HG02642 (cell line): ENCODE data around the gene SLC2A9.
A peak's percentile ranks its signal among the peaks of the same experiment; 100 is the strongest.
"Not testable (repeated sequence)": the region's sequence is repeated elsewhere in the genome, so short reads cannot be mapped to it uniquely, and the experiment has no call there.

ENCODE experiments used
- ATAC-seq: cut with Tn5 transposase; IDR thresholded peaks from one replicate; pipeline ENCODE4 v1.9.1; 2021; ENCODE audit warnings: mild to moderate bottlenecking; ENCODE audit not compliant: unreplicated experiment, poor library complexity

The SLC2A9 gene

DNA sequence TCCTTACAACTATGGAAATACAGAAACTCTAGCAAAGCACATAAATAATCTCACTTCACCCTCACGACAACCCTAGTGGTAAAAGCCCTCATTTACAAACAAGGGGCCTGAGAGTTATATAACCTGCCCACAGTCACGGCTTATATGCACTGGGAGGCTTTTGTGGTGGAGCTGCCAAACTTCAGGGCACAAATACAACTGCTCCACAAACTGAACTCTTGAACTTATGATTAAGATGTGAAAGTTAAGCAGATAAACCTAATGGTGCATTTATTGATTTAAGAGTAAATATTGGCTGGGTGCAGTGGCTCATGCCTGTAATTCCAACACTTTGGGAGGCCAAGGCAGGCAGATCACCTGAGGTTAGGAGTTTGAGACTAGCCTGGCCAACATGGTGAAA, 19.0 kb downstream of the SLC2A9 start:
- no peak for ATAC-seq

DNA sequence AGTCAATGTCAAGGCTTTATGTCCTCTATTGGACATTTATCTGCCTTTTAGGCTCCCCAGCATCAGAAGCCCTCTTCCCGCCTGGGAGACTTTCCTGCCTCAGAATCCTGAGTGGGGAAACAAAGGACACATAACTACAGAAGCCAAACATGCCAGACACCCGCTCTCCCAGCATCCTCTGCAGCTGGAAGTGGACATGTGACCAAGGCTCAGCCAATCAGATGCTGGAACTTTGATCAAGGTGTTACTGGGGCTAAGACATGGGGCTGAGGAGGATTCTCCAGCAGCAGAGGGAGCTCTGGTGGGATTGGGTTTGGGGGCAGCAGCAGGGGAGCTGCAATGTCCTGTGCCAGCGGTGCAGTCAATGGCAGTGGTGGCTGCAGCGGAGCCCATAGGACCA, 19.5 kb downstream of the SLC2A9 start:
- ATAC-seq = no peak

DNA sequence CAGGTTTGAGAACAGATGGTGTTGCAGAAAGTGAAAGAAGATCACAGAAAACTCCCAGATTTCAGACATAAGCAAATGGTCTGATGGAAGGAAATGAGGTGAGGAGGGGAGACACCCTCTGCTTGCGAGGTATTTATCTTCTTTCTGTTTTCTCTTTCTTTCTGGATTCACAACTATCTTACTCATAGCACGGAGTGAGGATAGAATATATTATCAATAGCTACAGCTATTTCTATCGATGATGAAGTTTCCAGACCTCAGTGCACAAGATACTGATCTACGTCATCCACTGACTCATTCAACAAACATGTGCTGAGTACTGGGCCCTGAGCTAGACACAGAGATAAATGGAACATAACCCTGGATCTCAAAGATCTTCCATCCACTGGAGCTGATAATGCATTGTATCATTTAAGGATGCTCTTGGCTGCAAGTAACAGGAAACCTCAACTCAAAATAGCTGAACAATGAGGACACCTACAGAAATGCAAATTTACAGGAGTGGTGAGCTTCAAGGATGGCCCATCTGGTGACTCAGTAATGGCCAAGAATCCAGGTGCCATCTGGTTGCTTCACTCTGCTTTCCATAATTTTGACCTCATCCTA, 21.2 kb downstream of the SLC2A9 start:
- ATAC-seq = peak; percentile 63

DNA sequence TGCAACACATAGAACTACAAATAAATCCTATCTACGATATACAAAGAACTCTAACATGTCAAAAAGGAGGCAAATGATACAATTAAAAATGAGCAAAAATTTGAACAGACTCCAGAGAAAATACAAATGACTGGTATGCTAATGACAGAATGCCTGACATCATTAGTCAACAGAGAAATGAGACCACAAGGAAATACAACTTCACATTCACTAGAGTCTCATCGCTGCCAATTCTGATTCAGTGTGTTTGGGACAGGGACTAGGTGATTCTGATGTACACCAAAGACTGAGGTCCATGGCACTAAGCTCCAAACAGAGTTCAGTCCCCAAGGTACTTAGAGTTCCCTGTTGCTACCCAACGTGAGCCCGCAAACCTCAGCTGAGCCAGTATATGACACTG, 23.4 kb downstream of the SLC2A9 start:
- no peak for ATAC-seq

DNA sequence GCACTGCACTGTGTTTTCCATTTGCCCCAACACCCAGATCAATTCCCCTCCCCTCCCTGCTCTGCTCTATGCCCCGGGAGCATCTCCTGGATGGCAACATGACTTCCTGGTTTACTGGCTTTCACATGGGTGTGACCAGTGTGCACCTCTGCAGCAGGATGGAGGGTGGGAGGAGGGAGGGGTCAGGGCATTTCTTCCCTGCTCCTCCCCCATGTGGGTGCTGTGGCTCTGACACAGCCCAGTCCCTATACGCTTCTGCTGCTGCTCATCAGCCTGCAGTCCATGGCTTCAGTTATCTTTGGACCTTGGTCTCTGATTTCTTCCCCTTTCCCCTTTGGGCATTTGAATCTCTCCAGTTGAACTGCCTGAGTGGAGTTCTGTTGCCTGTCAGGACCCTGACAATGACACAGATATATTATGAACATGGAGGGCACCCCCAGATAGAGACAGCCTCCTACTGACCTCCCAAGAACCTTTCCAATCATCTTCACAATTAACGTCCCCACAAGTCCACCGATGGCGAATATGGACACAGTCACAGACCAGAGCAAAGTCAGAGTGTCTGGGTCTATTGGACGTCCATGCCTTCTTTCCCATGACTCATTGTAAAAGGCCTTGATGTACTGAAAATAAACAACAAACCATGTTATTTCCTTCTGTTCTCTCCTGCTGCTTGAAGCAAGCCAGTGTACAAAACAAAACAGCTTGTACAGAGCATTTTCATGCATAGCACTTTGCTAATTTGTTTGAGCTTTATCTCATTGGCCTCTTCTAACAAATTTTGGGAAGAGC, 24.8 kb downstream of the SLC2A9 start:
- no peak for ATAC-seq

DNA sequence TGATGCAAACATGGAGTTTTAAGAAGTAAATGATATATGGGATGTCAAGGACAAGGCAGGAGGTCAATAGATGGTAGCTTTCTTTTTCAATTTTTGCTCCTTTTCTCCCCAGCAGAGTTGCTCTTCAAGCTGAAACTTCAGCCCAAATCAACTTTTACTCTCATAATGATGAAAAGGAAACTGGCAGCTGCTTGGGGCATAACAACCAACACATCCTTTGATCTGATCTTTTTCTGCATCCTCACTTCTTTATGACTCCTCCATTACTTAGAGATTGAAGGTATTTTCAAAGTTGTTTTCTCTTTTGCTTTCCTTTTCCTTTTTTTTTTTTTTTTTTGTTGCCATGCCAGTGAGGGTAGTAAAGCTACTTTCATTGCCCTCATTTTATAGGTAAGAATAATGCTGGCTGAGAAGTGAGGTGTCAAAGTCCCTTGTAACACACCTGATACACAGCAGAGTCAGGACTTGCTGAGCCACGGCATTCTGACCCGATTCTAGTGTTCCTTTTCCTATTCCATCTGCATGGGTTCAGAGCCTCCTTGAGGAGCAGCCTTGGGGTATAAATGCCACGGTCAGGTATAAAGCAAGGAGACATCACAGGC, 26.9 kb downstream of the SLC2A9 start:
- ATAC-seq = peak; percentile 69

DNA sequence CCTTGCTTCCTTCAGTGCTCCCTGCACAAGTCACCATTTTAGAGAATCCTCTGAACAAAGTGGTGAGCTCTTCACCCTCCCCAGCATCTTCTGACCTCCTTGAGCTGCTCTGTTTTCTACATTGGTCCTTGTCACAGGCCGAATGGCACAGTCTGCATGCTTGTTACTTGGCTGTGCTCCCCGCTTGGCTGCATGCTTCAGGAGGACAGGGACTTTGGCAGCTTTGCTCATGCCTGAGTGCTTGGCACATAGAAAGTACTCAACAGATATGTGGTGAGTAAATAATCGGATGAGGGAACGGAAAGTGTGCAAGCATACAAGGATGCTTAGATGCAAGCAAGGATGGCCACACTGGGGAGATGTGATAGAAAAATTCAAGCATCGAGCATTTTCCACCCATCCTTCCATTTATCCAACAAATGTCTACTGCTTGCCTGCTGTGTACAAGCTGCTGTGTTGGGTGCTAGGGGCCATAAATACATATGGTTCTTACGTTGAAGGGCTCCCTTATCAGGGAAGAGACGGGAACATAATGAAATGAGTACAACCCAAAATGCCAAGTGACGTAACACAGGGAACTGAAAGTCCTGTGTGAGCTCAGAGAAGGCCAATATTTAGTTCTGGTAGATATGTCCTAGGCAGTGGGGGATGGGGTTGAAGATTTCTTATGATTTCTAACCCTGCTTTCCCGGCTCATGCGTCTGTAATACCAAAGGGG, 31.2 kb downstream of the SLC2A9 start:
- no peak for ATAC-seq

DNA sequence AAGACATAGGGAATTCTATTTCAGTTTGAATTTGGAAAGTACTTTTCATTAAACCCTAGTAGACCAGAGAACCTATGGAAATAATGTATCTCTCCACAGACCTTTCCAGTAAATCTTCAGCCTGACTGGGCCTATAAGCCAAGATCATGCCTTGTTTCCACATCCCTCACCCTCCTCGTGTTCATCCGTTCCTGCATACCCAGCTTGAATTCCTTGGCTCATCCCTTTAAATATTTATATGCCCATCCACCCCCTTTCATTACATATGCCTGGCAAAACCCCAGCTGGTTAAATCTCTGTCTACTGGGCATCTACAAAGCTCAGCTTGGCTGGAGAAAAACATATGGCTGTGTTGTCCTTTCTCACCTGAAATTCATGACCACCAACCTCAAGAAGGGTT, 32.4 kb downstream of the SLC2A9 start:
- no peak for ATAC-seq

DNA sequence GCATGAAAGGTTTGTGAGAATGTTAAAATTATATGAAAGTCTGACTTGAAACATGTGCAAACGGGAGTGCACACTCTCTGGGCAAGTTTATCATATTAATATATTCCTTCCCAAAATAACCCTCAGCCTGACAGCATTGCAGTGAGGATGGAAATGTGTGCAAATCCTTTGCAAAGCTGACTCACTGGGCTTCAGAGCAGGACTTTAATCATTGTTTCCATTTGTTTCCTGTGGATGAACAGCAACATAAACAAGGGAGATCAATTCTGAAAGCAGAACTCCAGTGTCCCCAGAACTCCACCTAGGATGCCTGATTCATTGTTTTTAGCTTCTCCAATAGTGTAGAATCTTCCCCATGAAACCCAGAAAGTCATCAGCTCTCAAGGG, 32.9 kb downstream of the SLC2A9 start:
- ATAC-seq = no peak

DNA sequence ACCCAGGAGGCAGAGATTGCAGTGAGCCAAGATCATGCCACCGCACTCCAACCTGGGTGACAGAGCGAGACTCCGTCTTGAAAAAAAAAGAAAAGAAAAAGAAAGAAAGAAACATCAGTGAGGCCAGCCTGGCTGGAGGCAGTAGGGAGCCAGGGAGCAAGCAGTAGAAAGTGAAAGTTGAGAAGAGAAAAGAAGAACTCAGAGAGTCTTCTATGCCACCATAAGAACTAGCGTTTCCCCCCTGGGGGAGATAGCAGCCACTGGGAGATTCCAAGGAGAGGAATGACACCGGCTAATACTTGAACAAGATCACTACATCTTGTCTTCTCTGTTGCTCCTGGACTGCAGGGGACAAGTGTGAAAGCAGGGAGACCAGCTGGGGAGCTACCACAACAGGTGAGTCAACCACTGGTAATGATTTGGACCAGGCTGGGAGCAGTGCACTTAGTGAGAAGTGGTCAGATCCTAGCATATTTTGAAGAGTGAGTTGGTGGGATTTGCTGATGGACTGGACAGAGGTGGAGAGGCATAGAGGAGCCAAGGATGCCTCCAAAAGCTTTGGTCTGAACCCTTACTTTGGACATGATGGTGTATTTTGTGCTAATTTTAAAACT, 33.4 kb downstream of the SLC2A9 start:
- peak; percentile 63 for ATAC-seq

DNA sequence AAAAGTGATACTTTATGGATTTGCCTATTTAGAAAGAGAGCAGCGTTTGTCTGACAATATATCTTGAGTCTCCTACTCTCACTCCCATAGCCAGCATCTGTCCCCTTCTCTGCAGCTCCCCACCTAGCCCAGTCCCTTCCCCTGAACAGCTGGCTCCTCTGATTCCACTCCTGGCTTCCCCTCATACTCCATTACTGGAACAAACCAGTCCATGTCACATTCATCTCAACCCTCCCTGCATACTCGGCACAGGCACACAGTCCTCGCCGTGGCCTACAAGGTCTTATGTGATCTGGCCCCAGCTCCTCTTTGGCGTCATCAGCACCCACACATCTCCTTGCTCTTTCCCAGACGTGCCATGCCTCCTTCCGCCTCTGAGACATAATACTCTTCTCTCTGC, 36.7 kb downstream of the SLC2A9 start:
- ATAC-seq = no peak

DNA sequence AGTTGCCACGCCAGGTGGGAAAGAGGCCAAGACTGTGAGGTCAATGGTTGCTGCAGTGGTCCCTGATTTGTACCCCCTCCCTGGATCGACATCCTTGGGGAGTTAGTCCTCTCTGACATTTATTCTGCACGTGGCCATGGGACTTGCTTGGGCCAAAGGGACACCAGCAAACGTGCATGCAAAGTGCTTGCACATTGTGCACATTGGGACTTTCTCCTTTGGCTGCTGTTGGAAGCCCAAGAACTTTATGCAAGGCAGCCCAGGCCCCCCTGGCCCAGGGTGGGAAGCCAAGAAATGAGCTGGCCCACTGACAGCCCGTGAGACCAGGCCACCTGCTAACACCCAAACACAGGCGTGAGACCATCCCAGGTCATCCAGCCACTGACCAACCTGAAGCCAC, 38.1 kb downstream of the SLC2A9 start:
- no peak for ATAC-seq

DNA sequence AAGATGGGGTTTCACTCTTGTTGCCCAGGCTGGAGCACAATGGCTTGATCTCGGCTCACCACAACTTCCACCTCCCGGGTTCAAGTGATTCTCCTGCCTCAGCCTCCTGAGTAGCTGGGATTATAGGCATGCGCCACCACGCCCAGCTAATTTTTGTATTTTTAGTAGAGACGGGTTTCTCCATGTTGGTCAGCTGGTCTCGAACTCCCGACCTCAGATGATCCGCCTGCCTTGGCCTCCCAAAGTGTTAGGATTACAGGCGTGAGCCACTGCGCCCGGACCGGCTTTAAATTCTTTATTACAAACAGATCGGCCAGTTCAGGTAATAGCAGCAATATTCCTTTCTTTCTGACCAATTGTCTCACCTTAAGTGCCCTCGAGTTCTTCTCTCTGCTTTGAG, 39.4 kb downstream of the SLC2A9 start:
- ATAC-seq = not testable (repeated sequence)

DNA sequence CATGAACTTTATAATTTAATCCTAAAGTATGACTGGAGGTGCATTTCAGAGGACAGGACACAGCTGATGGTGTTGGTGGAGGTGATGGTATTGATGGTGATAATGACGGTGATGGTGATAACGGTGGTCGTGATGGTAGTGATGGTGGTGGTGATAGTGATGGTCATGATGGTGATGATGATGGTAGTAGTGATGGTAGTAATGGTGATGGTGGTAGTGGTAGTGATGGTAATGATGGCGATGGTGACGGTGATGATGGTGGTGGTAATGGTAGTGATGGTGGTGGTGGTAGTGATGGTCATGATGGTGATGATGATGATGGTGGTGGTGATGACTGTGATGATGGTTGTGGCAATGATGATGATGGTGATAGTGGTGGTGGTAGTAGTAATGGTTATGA, 40.4 kb downstream of the SLC2A9 start:
- ATAC-seq = no peak

DNA sequence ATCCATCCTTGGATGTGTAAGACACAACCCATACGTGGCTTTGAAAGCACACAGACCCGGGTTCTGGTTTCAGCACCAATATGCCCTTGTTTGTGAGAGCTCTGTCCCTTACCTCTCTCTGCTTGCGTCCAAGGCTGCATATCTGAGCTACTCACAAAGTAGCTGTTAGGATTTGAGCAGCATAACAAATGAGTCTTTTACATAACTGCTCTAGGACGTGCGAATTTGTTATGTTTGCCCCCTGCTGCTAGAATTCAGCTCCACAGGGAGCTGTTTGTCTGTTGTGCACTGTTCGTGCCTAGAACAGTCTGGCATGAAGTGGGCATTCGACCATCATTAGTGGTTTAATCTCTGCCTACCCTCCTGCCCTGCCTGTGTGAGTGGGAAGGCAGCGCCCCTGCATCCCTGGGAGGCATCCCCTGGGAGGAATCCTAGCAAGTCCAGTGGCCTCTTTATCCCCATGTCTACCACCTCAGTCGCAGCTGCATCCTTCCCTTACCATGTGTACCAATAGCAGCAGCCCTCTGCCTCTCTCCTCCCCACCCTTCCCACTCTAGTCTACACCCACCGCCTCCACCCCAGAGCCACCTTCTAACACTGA, 42.1 kb downstream of the SLC2A9 start:
- no peak for ATAC-seq

DNA sequence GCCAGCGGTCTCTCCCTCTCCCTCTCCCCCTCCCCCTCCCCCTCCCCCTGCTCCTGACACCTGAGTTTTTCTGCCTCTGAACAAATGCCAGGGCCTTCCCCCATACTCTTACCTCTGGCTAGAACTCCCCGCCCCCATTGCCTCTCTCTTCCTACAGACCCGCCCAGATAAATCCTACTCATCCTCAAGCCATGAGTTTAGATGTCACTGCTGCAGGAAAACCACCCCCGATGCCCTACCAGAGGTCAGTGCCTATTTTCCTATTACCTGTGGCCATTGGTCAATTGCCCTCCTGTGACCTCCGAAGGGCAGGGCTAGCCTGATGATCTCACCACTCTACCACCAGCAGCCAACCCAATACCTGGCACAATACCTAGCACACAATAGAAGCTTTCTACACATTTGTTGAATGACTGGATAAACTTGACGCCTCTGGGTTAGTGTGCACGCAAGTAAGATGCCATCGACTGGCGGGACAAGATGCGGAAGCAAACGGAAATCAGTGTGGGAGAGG, 43.7 kb downstream of the SLC2A9 start:
- ATAC-seq = no peak

DNA sequence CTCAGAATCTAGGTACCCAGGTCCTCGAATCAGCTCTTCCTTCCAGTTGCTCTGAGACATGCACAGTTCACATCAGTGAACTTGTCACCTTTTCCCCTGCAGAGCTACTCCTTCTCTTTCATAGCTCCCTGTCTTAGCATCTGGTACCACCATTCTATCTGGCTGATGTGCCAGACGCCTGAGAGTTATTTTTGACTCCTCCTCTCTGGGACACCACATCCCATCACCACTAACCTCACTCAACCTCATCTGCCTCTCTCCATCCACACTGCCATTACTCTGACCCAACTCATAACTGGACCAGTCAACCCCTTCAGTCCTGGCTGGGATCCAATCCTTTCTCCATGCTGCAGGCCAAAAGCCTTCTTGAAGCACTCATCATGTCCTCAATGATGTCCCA, 44.5 kb downstream of the SLC2A9 start:
- ATAC-seq = no peak

DNA sequence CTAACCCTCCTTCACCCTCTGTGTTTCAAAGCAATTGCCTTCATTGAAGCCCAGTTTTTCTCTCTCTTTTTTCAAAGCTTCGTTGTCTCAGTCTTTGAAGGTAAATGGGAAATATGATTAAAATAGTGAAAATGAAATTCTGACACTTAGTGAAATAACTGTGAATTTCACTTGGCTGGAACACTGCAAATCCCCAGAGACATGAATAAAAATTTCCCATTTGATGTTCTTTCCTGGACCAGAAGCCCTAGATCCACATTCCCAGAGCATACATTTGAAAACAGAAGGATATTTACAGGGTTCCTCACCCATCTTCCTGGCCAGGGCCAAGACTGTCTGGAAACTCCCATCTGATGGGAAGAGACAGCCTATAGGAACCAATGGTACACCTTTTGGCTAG, 45.0 kb downstream of the SLC2A9 start:
- ATAC-seq = no peak

DNA sequence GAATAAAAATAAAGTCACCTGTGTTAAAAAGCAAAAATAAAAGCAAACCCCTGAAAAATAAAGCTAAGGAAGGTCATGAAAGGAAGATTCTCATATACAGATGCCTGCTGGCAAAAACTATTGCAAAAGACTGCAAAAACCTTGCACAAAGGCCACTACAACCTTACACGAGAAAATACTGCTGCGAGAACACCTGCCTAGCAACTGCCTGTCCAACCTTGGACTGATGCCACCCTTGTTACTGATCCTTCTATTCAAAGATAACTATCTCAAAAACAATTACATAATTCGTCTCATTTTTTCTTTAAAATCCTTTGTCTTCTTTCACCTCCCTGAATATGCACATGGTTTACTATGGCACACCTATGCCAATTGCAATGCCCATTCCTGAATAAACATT, 49.6 kb downstream of the SLC2A9 start:
- no peak for ATAC-seq

DNA sequence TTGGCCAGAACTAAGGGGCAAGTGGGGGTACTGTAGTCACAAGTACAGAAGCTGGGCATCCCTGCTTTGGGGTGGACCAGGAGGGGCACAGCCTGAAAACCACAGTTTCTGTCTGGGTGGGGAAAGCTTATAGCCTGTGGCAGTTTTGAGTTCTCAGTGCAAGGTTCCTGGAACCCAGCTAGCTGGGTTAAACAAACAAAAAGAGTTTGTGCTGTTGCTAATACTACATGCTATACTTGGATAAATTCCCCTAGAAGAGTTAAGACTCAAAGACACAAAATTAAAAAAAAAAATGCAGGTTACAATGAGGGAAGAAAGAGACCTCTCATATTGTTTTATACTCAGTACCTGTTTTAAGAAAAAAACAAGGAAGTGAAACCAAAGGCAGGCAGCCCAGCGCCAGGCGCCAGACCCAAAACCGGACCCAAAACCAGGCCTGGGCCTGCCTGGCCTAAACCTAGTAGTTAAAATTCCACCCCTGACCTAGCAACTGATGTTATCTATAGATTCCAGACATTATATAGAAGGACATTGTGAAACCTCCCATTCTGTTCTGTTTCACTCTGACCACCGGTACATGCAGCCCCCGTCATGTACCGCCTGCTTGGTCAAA, 50.8 kb downstream of the SLC2A9 start:
- peak; percentile 82 for ATAC-seq
